CD4-positive, alpha-beta T cell treated with Interleukin-17A for 4 hours (primary cell): ENCODE measurements around the gene ERN1.
A peak's percentile ranks its signal among the peaks of the same experiment; 100 is the strongest.
"Not testable (repeated sequence)": the region's sequence is repeated elsewhere in the genome, so short reads cannot be mapped to it uniquely, and the experiment has no call there.

Experiments
- DNase-seq: peaks from one replicate; pipeline ENCODE4 v3.0.0-alpha.2; 2020; ENCODE audit warnings: mixed read lengths

ERN1 gene

GRCh38 chr17:64129765-64130558 lies at the start of gene ERN1:
ERN1 (minus strand) TSS chr17:64130144; CDS start chr17:64130029, 115 bp downstream.
- DNase-seq: peak; percentile 89

- DNase-seq: not testable (repeated sequence)
These were observed 49.1 kb upstream of the ERN1 start for GRCh38 chr17:64179024-64179423.

GRCh38 chr17:64178011-64178825 lies 48.3 kb upstream of the ERN1 start:
- DNase-seq: no peak

GRCh38 chr17:64177311-64178010 lies 47.5 kb upstream of the ERN1 start:
- no peak for DNase-seq

GRCh38 chr17:64176556-64176955 lies 46.6 kb upstream of the ERN1 start:
- DNase-seq: no peak

GRCh38 chr17:64174686-64175456 lies 44.9 kb upstream of the ERN1 start:
- no peak for DNase-seq

- no peak for DNase-seq
These were observed 43.7 kb upstream of the ERN1 start for GRCh38 chr17:64173646-64174045.

- DNase-seq: no peak
These were observed 42.6 kb upstream of the ERN1 start for GRCh38 chr17:64172510-64172909.

GRCh38 chr17:64171041-64171440 lies 41.1 kb upstream of the ERN1 start:
- no peak for DNase-seq

- no peak for DNase-seq
These were observed 40.3 kb upstream of the ERN1 start for GRCh38 chr17:64170286-64170685.

- not testable (repeated sequence) for DNase-seq
These were observed 37.7 kb upstream of the ERN1 start for GRCh38 chr17:64167666-64168065.

- no peak for DNase-seq
These were observed 36.9 kb upstream of the ERN1 start for GRCh38 chr17:64166876-64167275.

- no peak for DNase-seq
These were observed 35.4 kb upstream of the ERN1 start for GRCh38 chr17:64165347-64165746.

GRCh38 chr17:64164596-64165285 lies 34.8 kb upstream of the ERN1 start:
- DNase-seq: no peak

- no peak for DNase-seq
These were observed 33.5 kb upstream of the ERN1 start for GRCh38 chr17:64163468-64163867.

- DNase-seq: no peak
These were observed 32.6 kb upstream of the ERN1 start for GRCh38 chr17:64162554-64162953.

- no peak for DNase-seq
These were observed 31.6 kb upstream of the ERN1 start for GRCh38 chr17:64161380-64162176.

GRCh38 chr17:64160378-64160777 lies 30.4 kb upstream of the ERN1 start:
- no peak for DNase-seq

GRCh38 chr17:64158831-64159590 lies 29.1 kb upstream of the ERN1 start:
- DNase-seq: no peak

GRCh38 chr17:64158406-64158805 lies 28.5 kb upstream of the ERN1 start:
- DNase-seq: no peak
